ENCODE measurements around the gene PRND. TPM values are rescaled to one million over a fixed set of nuclear protein-coding genes. Genes with fewer than 3 reads are reported as not detected.

PRND gene
- total and polyA plus RNA-seq, 2 of the 13 experiments (the other 11 are each of a cell fraction or from before 2014, with no cell fraction given): not detected

DNA sequence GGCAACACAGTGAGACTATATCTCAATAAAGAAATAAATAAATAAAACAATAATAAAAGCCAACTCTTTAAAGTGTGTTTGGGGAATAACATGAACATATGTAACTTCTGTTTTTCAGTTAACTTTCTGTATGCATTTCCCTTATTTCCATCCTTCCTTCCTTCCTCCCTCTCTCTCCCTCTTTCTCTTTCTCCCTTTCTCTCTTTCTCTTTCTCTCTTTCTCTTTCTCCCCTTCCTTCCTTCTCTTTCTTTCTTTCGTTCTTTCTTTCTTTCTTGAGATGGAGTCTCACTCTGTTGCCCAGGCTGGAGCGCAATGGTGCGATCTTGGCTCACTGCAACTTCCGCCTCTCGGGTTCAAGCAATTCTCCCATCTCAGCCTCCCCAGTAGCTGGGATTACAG lies 48.8 kb upstream of the PRND start:
- WGBS (ENCODE audit: low lambda C conversion rate): 87% methylated on average over 5 of the region's 5 CpGs
- FAIRE-seq (no peak), ATAC-seq (no peak), DNase-seq (ENCODE audit: low spot score) (no peak)
- in situ Hi-C loops (cut with HindIII; ENCODE audit: extremely low pct_ligation_motif_present, low pct_unique_long_range_greater_than_20kb): no loop called here
- POLR2A ChIA-PET: no interaction called here
- CTCF ChIA-PET (ENCODE audit: low intra/inter-chr PET ratio, low total read pairs): no interaction called here
- H4K20me1 ChIP-seq (ENCODE audit: insufficient read depth, low read length): no peaks in the 10 kb centered on the region
- no peaks in the 10 kb centered on the region for H3K9me3 ChIP-seq (ENCODE audit: low read length)
- H3K27me3 ChIP-seq (ENCODE audit: control insufficient read depth in 1 of 2, insufficient read depth in 2 of 2, low read length in 2 of 2): peaks cover 0 to 4% of the 10 kb centered on the region in 2 experiments; a peak in 2 of 5 replicates
- no peaks in the 10 kb centered on the region for H3K79me2 ChIP-seq (ENCODE audit: insufficient read depth, low read length)
- H3K9ac ChIP-seq (ENCODE audit: insufficient read depth, low read depth, low read length): no peak overlapping the region
- TF ChIP-seq MXD4 (CRISPR knock-in tag; IDR thresholded peaks at IDR 0.05): no peak
- TF ChIP-seq, protein P1, sequence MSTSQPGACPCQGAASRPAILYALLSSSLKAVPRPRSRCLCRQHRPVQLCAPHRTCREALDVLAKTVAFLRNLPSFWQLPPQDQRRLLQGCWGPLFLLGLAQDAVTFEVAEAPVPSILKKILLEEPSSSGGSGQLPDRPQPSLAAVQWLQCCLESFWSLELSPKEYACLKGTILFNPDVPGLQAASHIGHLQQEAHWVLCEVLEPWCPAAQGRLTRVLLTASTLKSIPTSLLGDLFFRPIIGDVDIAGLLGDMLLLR (CRISPR knock-in tag; IDR thresholded peaks at IDR 0.05): no peak
- TF ChIP-seq TCF12 (IDR thresholded peaks at IDR 0.05): no peak
- TF ChIP-seq TCF12 (CRISPR knock-in tag; IDR thresholded peaks at IDR 0.05): no peak
- no peak for TF ChIP-seq KDM6A (CRISPR knock-in tag; IDR thresholded peaks at IDR 0.05; ENCODE audit: low read depth)
- TF ChIP-seq RAD51 (IDR thresholded peaks at IDR 0.05; ENCODE audit: borderline replicate concordance): 0 out of 2 replicates have a peak, but pooled peaks have one; percentile 8
- TF ChIP-seq, protein P2, sequence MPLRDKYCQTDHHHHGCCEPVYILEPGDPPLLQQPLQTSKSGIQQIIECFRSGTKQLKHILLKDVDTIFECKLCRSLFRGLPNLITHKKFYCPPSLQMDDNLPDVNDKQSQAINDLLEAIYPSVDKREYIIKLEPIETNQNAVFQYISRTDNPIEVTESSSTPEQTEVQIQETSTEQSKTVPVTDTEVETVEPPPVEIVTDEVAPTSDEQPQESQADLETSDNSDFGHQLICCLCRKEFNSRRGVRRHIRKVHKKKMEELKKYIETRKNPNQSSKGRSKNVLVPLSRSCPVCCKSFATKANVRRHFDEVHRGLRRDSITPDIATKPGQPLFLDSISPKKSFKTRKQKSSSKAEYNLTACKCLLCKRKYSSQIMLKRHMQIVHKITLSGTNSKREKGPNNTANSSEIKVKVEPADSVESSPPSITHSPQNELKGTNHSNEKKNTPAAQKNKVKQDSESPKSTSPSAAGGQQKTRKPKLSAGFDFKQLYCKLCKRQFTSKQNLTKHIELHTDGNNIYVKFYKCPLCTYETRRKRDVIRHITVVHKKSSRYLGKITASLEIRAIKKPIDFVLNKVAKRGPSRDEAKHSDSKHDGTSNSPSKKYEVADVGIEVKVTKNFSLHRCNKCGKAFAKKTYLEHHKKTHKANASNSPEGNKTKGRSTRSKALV (CRISPR knock-in tag; IDR thresholded peaks at IDR 0.05): no peak
- no peak for TF ChIP-seq XRCC5 (optimal IDR thresholded peaks at IDR 0.05; ENCODE audit: low read length)
- no peak for TF ChIP-seq ZNF746 (CRISPR knock-in tag; IDR thresholded peaks at IDR 0.05)
- TF ChIP-seq, protein P3, sequence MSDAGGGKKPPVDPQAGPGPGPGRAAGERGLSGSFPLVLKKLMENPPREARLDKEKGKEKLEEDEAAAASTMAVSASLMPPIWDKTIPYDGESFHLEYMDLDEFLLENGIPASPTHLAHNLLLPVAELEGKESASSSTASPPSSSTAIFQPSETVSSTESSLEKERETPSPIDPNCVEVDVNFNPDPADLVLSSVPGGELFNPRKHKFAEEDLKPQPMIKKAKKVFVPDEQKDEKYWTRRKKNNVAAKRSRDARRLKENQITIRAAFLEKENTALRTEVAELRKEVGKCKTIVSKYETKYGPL (CRISPR knock-in tag; IDR thresholded peaks at IDR 0.05): no peak
- 0 out of 2 replicates have a peak, but pooled peaks have one; percentile 18 for TF ChIP-seq FOXK2 (IDR thresholded peaks at IDR 0.05)
- TF ChIP-seq SYNCRIP (IDR thresholded peaks at IDR 0.05; ENCODE audit: insufficient read depth, low read depth, low read length): no peak
- BruUV-seq (replicated peaks): no TSS peak
- H3K27ac ChIP-seq (ENCODE audit: extremely low read length, insufficient read depth, low read length): no peak overlapping the region
- no peak overlapping the region for H2AFZ ChIP-seq (ENCODE audit: low read length)
- intact Hi-C loops (cut with micrococcal nuclease; ENCODE audit: unreplicated experiment): no loop called here
- no peak overlapping the region for H3K4me3 ChIP-seq (replicated peaks in 1 of 3; ENCODE audit: insufficient read depth in 1 of 3, low read depth in 2 of 3, low read length in 3 of 3)
- no peaks in the 10 kb centered on the region for H3K36me3 ChIP-seq (replicated peaks in 1 of 2; ENCODE audit: control insufficient read depth in 1 of 2, insufficient read depth in 2 of 2, low read length in 2 of 2)
- H3K4me2 ChIP-seq (ENCODE audit: low read depth, low read length): no peak overlapping the region
- H3K4me1 ChIP-seq (ENCODE audit: insufficient read depth, low read length): peaks cover 8% of the 10 kb centered on the region

All from HepG2 (cell line).